Measurements from ENCODE around the gene KLRF1. TPM values are rescaled to one million over a fixed set of nuclear protein-coding genes. Genes with fewer than 3 reads are reported as not detected.

Gene KLRF1
- total RNA-seq, 1 donor from 2014 or later, result not detected

GRCh38 chr12:9856151-9856550 is 28.9 kb downstream of the KLRF1 start:
- Mint-ChIP-seq H3K9me3 (no peaks in the 10 kb centered on the region), H3K4me3 (no peak overlapping the region), H3K27ac (no peak overlapping the region)

DNA sequence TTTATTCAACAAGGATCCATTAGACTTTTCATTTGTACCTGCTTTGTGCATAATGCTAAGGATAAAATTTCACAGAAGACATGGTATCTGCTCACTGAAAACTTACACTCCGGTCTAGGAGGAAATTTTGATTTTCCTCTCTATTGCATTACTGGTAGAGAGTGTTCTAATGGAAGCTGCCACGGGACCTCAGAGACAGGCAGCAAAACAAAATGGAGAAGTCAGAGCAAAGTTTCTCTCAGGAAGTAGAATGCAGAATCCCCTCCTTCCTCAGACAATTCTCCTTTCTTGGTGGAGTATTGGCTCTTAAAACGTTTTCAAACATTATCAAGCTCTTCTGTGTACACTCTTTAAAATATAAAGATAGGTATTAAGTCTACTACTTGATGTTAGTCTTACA is 29.6 kb downstream of the KLRF1 start:
- no peaks in the 10 kb centered on the region for H3K4me1 Mint-ChIP-seq
- H3K4me3 Mint-ChIP-seq, result no peak overlapping the region

More at GRCh38 chr12:9856151-9856550, 28.9 kb downstream of the KLRF1 start:
- no peaks in the 10 kb centered on the region for H3K4me1 Mint-ChIP-seq
- no peaks in the 10 kb centered on the region for H3K36me3 Mint-ChIP-seq
- no peak for DNase-seq (ENCODE audit: low spot score in 2 of 2, unreplicated experiment in 2 of 2)
- TF ChIP-seq CTCF (IDR thresholded peaks at IDR 0.05; ENCODE audit: unreplicated experiment), result no peak
- H3K27me3 Mint-ChIP-seq (ENCODE audit: low read depth), result no peaks in the 10 kb centered on the region

GRCh38 chr12:9858135-9858534 is 30.9 kb downstream of the KLRF1 start:
- no peaks in the 10 kb centered on the region for H3K27me3 Mint-ChIP-seq (ENCODE audit: low read depth)
- no peak overlapping the region for H3K4me3 Mint-ChIP-seq
- no peak overlapping the region for H3K27ac Mint-ChIP-seq
- H3K36me3 Mint-ChIP-seq, result no peaks in the 10 kb centered on the region
- no peak for TF ChIP-seq CTCF (IDR thresholded peaks at IDR 0.05; ENCODE audit: unreplicated experiment)
- H3K4me1 Mint-ChIP-seq, result no peaks in the 10 kb centered on the region
- DNase-seq (ENCODE audit: low spot score in 2 of 2, unreplicated experiment in 2 of 2), result no peak
- H3K9me3 Mint-ChIP-seq, result peaks cover 1% of the 10 kb centered on the region

More for the DNA sequence above, 29.6 kb downstream of the KLRF1 start:
- H3K27me3 Mint-ChIP-seq (ENCODE audit: low read depth), result no peaks in the 10 kb centered on the region
- DNase-seq (ENCODE audit: low spot score in 2 of 2, unreplicated experiment in 2 of 2), result no peak
- TF ChIP-seq CTCF (IDR thresholded peaks at IDR 0.05; ENCODE audit: unreplicated experiment), result no peak
- H3K36me3 Mint-ChIP-seq, result no peaks in the 10 kb centered on the region
- H3K9me3 Mint-ChIP-seq, result no peaks in the 10 kb centered on the region
- H3K27ac Mint-ChIP-seq, result no peak overlapping the region

- DNase-seq (ENCODE audit: low spot score in 2 of 2, unreplicated experiment in 2 of 2), result no peak
- Mint-ChIP-seq H3K36me3 (no peaks in the 10 kb centered on the region), H3K27ac (no peak overlapping the region), H3K9me3 (peaks cover 16% of the 10 kb centered on the region), H3K4me3 (no peak overlapping the region), H3K4me1 (peaks cover 9% of the 10 kb centered on the region), H3K27me3 (ENCODE audit: low read depth) (no peaks in the 10 kb centered on the region)
- TF ChIP-seq CTCF (IDR thresholded peaks at IDR 0.05; ENCODE audit: unreplicated experiment), result no peak
These were observed 37.8 kb downstream of the KLRF1 start for GRCh38 chr12:9864913-9865675.

GRCh38 chr12:9866860-9867269 is 39.6 kb downstream of the KLRF1 start:
- no peak for DNase-seq (ENCODE audit: low spot score in 2 of 2, unreplicated experiment in 2 of 2)
- Mint-ChIP-seq H3K27me3 (ENCODE audit: low read depth) (no peaks in the 10 kb centered on the region), H3K9me3 (peaks cover 16% of the 10 kb centered on the region), H3K36me3 (no peaks in the 10 kb centered on the region), H3K27ac (no peak overlapping the region), H3K4me3 (no peak overlapping the region), H3K4me1 (peaks cover 14% of the 10 kb centered on the region)
- TF ChIP-seq CTCF (IDR thresholded peaks at IDR 0.05; ENCODE audit: unreplicated experiment), result no peak
